ENCODE results near the gene PDPK1.

DNA sequence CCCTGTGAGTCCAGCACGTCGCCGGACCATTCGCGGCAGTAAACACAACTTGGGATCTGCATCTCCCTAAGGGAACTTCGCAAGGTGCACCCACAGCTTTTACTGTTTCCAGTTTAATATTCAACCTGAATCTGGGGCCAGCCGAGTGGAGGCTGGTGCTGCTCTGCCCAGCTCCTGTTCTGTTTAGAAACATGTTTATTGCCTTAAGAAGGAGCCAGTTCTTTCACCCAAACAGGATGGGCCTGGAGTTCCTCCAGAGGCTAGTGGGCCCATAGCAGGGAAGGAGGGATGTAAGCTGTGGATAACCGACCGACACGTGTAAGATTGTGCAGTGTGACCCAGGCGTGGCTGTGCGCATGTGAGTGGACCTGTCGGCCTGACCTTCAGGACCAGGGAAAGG lies 45.5 kb upstream of the PDPK1 start:
- TF ChIP-seq POLR2AphosphoS5 (IDR thresholded peaks at IDR 0.05), result no peak
- no peak for TF ChIP-seq CTCF (IDR thresholded peaks at IDR 0.05 in 8 of 11, conservative IDR thresholded peaks at IDR 0.05 in 3 of 11)

Measured in spleen (tissue), 7 donors.